Osteoblast (primary cell): ENCODE measurements around the gene CAMK2B. TPM values are rescaled to one million over a fixed set of nuclear protein-coding genes. Genes with fewer than 3 reads are reported as not detected.
A peak's percentile ranks its signal among the peaks of the same experiment; 100 is the strongest.

ENCODE experiments used
- DNase-seq: peaks from one replicate; pipeline ENCODE4 v3.0.0; 2011; ENCODE audit warnings: low spot score, mixed read lengths; ENCODE audit not compliant: insufficient read length; ENCODE audit errors: missing footprints
- H2AFZ ChIP-seq: 2 replicates; pipeline ENCODE4 v1.6.0; 2011; ENCODE audit warnings: mild to moderate bottlenecking, low read length
- H3K27ac ChIP-seq: 2 replicates; pipeline ENCODE4 v1.5.1; 2011; ENCODE audit warnings: mild to moderate bottlenecking, low read depth, low read length, moderate library complexity
- H3K27me3 ChIP-seq: 2 replicates; pipeline ENCODE4 v1.6.0; 2012; ENCODE audit warnings: mild to moderate bottlenecking, control low read depth, inconsistent platforms, low read length, moderate library complexity; ENCODE audit not compliant: insufficient read depth
- H3K36me3 ChIP-seq: 2 replicates; pipeline ENCODE4 v1.5.1; 2011; ENCODE audit warnings: mild to moderate bottlenecking, low read length, control low read depth, moderate library complexity; ENCODE audit not compliant: insufficient read depth
- H3K4me1 ChIP-seq: 2 replicates; pipeline ENCODE4 v1.5.1; 2011; ENCODE audit warnings: mild to moderate bottlenecking, low read length, control low read depth, moderate library complexity; ENCODE audit not compliant: insufficient read depth
- H3K4me2 ChIP-seq: 2 replicates; pipeline ENCODE4 v1.6.0; 2011; ENCODE audit warnings: mild to moderate bottlenecking, low read length; ENCODE audit not compliant: insufficient read depth
- H3K4me3 ChIP-seq: fragments of 200-600 bp; sonication (generic); 3 replicates; pipeline ENCODE4 v1.5.1; 2012; ENCODE audit warnings: mild to moderate bottlenecking, low read length, inconsistent platforms; ENCODE audit not compliant: insufficient read depth
- H3K79me2 ChIP-seq: 2 replicates; pipeline ENCODE4 v1.6.0; 2012; ENCODE audit warnings: mild to moderate bottlenecking, low read length, control low read depth, inconsistent platforms; ENCODE audit not compliant: insufficient read depth
- H3K9me3 ChIP-seq: 2 replicates; pipeline ENCODE4 v1.5.1; 2011; ENCODE audit warnings: low read depth, low read length, control low read depth
- H4K20me1 ChIP-seq: 2 replicates; pipeline ENCODE4 v1.6.0; 2012; ENCODE audit warnings: mild to moderate bottlenecking, low read length, control low read depth; ENCODE audit not compliant: insufficient read depth
- total RNA-seq: library from RNA; depleted of rRNA; stranded (reverse); fragments of >200 nt; gene quantifications from 2 replicates; pipeline ENCODE4 v1.2.3, GENCODE V29; 2012
- TF ChIP-seq, protein P1 (sequence below): IDR thresholded peaks from 2 replicates; pipeline ENCODE4 v1.5.1; 2011; ENCODE audit warnings: mild to moderate bottlenecking, low read depth, low read length, moderate library complexity; ENCODE audit errors: extremely low read depth

The CAMK2B gene
- total RNA-seq, 1 donor = not detected

DNA sequence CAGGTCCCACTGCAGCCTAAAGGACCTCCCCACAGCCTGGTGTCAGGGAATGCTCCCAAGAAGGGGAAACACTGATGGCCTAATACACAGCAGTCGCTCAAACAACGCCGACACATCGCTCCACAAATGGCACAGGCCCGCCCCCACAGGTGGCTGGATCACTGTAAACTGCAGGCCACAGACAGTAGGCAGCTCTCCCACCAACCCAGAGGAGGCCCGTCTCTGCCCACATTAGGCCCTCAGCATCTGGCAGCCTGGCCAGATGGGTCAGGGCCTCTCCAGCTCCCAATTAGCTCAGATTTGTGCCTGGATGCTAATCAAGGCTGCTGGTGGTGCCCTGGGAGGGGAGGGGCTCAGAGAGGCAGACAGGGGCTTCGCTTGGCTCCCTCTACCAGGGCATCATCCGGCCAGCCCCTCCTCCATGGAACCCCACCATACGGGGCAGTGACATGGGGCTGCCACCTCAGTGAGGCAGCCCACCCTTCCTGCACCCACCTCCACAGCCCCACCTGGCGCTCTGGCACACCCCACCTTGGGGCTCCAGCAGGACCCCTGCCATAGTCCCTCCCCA, 42.7 kb downstream of the CAMK2B start:
- Histone ChIP-seq H3K27ac (no peak overlapping the region), H4K20me1 (no peaks in the 10 kb centered on the region), H2AFZ (no peak overlapping the region), H3K36me3 (no peaks in the 10 kb centered on the region), H3K4me2 (no peak overlapping the region), H3K4me1 (peaks cover 15% of the 10 kb centered on the region), H3K9me3 (no peaks in the 10 kb centered on the region), H3K79me2 (no peaks in the 10 kb centered on the region), H3K4me3 (no peak overlapping the region), H3K27me3 (no peaks in the 10 kb centered on the region)
- DNase-seq = peak; percentile 82
- TF ChIP-seq, protein P1, sequence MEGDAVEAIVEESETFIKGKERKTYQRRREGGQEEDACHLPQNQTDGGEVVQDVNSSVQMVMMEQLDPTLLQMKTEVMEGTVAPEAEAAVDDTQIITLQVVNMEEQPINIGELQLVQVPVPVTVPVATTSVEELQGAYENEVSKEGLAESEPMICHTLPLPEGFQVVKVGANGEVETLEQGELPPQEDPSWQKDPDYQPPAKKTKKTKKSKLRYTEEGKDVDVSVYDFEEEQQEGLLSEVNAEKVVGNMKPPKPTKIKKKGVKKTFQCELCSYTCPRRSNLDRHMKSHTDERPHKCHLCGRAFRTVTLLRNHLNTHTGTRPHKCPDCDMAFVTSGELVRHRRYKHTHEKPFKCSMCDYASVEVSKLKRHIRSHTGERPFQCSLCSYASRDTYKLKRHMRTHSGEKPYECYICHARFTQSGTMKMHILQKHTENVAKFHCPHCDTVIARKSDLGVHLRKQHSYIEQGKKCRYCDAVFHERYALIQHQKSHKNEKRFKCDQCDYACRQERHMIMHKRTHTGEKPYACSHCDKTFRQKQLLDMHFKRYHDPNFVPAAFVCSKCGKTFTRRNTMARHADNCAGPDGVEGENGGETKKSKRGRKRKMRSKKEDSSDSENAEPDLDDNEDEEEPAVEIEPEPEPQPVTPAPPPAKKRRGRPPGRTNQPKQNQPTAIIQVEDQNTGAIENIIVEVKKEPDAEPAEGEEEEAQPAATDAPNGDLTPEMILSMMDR = no peak

DNA sequence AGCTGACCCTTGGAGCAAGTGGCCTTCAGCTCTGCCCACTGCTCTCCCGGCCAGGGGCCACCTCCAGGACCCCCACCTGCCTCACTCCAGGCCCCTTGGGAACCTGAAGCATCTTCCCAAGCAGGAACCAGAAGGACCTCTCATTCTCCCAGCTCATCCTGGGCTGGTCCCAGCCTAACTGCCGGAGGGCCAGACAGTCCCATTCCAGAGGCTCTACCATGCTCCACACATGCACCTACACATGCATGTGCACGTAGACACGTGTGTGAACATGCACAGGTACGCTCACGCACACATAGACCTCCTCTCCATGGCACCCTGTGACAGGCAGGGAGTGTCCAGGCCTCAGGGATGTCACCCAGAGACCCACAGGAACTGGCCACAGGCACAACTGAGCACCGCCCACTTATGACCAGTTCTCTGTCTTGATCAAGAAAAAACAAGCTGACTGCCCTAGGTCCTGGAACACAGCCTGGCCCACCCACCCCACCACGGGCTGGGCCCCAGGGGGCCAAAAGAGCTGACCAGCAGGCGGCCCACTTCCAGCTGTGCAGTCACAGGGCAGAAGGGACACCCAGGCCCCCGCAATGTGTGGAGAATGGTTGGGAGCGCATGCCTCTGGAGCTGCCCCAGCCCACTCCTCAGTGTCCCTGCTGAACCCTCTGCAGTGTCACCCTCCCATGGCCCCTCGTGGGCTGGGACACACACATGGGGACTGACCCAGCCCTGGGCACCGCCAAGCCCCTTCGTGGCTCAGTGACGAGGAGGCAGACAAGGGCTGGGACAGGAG, 43.4 kb downstream of the CAMK2B start:
- Histone ChIP-seq H2AFZ (no peak overlapping the region), H3K36me3 (no peaks in the 10 kb centered on the region), H3K4me1 (peaks cover 15% of the 10 kb centered on the region), H4K20me1 (no peaks in the 10 kb centered on the region), H3K27me3 (no peaks in the 10 kb centered on the region), H3K4me3 (no peak overlapping the region), H3K27ac (no peak overlapping the region), H3K79me2 (no peaks in the 10 kb centered on the region), H3K4me2 (no peak overlapping the region), H3K9me3 (no peaks in the 10 kb centered on the region)
- TF ChIP-seq, protein P1 = no peak
- peak; percentile 93 for DNase-seq

GRCh38 chr7:44280993-44281721, 44.2 kb downstream of the CAMK2B start:
- H3K4me2 ChIP-seq = peak overlapping the region; percentile 26
- no peaks in the 10 kb centered on the region for H3K36me3 ChIP-seq
- H4K20me1 ChIP-seq = no peaks in the 10 kb centered on the region
- DNase-seq = peak; percentile 81
- H3K79me2 ChIP-seq = no peaks in the 10 kb centered on the region
- H3K4me3 ChIP-seq = no peak overlapping the region
- H3K9me3 ChIP-seq = no peaks in the 10 kb centered on the region
- H3K27me3 ChIP-seq = no peaks in the 10 kb centered on the region
- TF ChIP-seq, protein P1 = no peak
- no peak overlapping the region for H2AFZ ChIP-seq
- H3K4me1 ChIP-seq = peaks cover 15% of the 10 kb centered on the region
- H3K27ac ChIP-seq = no peak overlapping the region

- Histone ChIP-seq H3K36me3 (no peaks in the 10 kb centered on the region), H4K20me1 (no peaks in the 10 kb centered on the region), H3K4me3 (no peak overlapping the region), H3K4me2 (no peak overlapping the region), H3K4me1 (peaks cover 15% of the 10 kb centered on the region), H3K27me3 (peaks cover 2% of the 10 kb centered on the region), H3K27ac (no peak overlapping the region), H2AFZ (no peak overlapping the region), H3K9me3 (no peaks in the 10 kb centered on the region), H3K79me2 (no peaks in the 10 kb centered on the region)
- DNase-seq = peak; percentile 84
- TF ChIP-seq, protein P1 = no peak
These were observed 44.8 kb downstream of the CAMK2B start for GRCh38 chr7:44280636-44280992.
